NCI-H2196 treated with DMSO at 0.1 percent for 48 hours (cell line): ENCODE results near the gene C12orf75.
"Not testable (repeated sequence)": the region's sequence is repeated elsewhere in the genome, so short reads cannot be mapped to it uniquely, and the experiment has no call there.

Source experiments
- DNase-seq: peaks from one replicate; lab custom pipeline; 2025; ENCODE audit not compliant: unreplicated experiment; lab: John Stamatoyannopoulos, UW

The C12orf75 gene

DNA sequence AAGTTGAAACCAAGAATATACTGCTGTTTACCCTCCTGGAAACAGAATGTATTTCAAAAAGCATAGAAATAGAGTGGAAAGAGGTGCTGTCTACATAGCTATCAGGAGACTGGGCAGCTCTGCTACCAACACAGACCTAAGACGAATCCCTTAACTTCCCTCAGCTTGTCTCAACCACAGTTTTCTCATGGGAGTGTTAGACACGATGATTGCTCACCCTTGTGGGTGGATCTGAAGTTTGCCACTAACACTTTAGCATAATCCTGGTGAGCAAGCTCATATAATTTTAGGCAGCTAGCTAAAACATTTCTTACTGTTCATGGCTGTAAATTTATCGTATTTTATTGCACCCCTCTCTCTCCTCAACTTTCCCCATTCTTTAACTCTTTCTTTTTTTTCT lies 38.5 kb downstream of the C12orf75 start:
- no peak for DNase-seq

DNA sequence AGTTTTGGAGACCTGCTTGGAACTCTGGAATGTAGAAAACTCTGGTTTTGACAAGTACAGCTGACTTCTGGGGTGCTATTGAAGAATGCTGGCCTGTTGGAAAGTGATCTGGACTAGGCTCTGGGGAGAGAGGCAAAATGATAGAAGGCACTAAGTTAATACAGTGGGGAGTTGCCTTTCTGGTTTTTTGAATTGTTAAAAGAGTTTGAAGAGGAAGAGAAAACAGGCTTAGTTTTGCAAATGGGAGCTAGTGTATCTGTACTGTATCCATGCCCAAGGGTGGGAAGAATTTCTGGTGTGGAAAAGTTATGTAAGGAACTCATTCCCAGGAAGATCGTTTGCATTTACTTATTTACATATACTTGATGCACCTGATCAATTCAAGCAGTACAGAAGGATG lies 43.8 kb downstream of the C12orf75 start:
- DNase-seq, result no peak

DNA sequence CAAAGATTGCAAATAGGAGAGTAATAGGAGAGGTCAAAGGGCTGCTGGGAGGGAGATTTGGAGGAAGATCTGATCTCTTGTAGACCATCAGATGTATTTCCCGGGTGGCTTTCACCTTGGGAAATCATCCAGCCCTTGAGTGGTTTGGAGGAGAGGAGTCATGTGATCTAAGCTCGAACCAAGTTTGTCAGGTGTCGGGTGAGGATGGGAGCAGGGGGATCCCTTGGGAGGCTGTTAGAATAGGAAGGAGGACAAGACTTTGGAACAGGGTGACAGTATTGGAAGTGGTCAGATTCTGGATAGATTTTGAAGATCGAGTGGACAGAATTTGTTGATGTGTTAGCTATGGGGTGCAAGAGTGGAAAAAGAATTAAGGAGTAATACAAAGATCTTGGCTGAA lies 46.6 kb downstream of the C12orf75 start:
- DNase-seq, result no peak

DNA sequence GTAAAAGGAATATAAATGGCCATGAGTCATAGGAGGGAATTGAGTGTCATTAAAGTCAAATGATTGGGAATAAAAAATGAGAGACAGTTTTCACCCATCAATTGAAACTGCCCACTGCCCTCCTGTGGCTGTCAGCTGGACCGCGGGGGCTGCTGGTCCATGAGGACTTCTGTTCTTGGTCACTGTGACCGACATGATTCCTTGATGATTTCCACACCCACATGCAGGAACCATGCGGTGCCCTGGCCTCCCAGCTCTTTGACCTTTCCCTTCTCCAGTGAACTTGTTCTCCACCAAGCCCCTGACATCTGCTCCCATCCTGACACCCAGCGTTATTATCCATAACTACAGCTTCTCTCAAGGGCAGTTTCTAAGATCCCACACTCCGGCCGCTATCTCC lies 48.4 kb downstream of the C12orf75 start:
- DNase-seq, result no peak

DNA sequence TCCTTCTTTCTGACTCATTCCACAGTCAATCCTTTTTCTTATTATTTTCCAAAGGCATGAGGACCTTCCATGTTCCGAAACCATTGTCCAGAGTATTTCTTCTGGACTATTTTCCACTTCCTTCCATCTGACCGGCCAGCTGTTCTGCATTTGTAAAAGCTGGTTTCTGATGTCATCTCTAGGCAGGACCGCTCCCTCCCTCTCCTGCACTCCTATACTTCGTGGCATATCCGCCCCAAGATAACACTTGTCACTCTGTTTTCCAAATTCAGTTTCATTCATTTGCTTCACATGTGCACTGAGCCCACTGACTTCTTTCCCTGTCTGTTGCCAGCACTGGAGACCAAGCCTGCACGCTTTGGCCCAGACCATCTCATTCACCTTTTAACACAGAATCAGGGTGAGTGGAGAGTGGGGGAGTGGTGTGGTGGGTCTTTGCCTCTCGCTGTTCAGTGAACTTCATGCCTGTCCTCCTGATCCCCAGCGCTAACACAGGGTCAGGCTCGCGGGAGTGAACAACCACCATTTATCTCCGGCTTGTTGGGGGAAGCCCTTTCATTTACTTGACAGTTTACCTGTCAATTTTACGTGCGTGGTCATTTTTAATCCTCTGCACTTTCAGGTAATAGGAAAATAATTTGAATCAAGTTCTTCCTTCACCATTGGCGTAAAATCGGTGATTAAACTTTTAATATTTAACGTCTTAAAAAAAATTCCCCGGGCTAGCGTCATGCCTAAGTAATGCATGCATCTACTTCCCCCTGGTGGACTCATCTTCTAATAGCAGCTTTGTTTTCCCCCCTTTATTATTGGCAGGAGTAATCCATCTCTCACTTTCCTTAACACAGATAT lies 52.5 kb downstream of the C12orf75 start:
- peak; percentile 41 for DNase-seq

DNA sequence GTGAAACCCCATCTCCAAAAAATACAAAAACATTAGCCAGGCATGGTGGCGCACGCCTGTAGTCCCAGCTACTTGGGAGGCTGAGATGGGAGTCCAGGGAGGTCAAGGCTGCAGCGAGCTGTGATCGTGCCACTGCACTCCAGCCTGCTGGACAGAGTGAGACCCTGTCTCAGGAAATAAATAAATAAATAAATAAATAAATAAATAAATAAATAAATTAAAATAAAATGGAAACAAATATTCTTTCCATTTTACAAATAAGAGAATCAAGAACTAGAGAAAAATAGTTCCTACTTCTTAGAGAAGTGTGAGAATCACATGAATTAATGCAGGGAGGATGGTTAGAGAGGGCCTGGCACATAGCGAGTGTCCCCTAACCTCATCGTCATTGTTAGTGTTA lies 53.7 kb downstream of the C12orf75 start:
- no peak for DNase-seq

DNA sequence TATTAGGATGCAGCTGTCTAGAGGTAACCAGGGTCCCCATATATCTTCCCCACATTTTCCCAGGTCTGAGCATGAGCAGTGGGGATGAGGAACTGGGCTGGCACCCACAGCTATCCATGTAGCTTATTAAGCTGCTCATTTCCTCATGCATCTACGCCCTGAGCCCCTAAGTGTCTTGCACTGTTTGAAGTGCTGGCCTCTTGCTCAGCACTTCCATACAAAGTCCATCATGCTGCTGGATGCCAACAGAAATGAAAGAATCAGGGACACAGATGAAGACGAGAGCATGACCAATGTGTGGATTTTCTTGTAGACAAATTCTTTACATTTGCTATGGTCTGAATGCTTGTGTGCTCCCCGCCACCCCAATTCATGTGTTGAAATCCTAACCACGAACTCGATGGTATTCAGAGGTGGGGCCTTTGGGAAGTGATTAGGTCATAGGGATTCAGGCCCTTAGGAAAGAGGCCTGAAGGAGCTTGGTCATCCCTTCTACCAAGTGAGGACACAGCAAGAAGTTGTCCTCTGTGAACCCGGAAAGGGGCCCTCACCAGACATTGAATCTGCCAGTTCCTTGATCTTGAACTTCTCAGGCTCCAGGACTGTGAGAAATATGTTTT lies 54.5 kb downstream of the C12orf75 start:
- no peak for DNase-seq

DNA sequence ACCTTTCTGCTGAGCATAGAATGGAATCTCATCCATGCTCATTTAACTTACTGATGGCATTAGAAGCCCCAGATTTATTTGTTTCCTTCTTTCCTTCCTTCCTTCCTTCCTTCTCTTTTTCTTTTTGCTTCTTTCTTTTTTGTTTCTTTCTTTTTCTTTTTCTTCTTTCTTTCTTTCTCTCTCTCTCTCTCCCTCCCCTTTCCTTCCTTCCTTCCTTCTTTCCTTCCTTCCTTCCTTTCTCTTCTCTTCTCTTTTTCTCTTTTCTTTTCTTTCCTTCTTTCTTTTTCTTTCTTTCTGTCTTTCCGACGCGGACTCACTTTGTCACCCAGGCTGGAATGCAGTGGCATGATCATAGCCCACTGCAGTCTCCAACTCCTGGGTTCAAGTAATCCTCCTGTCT lies 55.9 kb downstream of the C12orf75 start:
- DNase-seq, result no peak

DNA sequence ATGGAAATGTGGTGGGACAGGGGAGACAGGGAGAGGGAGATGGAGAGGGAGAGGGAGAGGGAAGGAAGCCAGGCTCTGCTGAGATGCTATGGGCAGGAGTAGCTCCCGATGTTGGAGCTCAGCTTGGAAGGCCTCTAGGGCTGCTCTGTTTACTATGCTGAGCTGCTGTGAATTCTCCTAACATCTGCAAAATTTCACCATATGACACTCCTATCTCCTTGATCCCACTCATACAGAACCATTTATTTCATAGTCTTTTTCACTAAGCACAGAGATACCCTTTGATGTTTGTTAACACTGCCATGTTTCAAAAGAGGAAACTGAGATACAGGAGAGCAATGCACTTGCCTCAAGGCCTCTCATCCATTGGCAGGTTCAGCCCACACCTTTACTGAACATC lies 60.7 kb downstream of the C12orf75 start:
- no peak for DNase-seq

DNA sequence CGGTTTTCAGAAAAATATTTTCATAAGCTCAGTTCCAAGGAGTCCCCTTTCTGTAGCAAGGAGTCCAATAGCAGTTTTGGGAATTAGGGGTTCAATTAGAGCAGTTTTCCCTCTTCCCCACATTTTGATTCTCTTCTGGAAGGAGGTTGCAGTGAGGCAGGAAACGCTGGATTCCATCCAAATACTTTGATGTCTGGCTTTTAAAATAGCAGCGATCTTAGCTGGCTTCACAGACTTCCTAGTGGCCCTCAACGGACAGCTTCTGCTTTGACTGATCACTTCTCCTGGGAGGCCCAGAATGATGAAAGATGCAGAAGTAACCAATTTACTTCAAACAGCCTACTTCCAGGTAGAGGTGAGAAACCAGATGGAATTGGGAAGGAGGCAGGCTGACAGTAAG lies 63.1 kb downstream of the C12orf75 start:
- DNase-seq, result no peak

DNA sequence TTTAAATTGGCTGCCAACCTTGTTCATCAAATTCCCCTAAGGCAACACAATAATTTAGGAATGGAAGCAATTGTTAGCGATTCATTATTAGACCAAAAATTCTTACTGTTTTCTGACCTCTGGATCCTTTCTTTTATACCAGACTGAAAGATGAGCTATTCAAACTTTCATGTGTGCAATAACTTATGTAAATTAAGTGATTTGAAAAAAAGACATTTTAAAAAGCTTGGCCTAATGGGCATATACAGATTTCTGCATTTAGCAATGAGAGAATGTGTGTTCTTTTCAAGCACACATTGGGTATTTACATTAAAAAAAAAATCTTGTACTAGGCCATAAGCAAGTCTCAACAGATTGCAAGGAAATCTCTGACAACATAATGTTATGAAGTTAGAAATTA lies 65.5 kb downstream of the C12orf75 start:
- DNase-seq, result no peak

DNA sequence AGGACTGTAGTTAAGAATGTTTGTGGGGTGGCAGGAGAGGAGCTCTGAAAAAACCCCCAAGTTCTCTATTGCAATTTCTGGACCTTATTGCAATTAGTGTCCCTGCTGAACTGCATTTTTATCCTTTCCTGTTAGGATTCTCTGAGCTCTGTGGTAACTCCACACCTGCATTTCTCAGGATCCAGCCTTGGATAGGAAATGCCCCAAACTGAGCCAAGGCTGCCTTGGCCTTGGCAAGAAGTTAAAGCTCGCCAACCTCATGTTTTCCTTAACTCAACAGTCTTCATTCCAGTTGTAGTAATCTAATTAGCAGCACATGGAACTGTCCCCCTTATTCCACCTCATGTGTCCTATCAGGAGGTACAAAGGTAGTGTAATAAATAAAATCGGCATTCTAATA lies 66.5 kb downstream of the C12orf75 start:
- no peak for DNase-seq

DNA sequence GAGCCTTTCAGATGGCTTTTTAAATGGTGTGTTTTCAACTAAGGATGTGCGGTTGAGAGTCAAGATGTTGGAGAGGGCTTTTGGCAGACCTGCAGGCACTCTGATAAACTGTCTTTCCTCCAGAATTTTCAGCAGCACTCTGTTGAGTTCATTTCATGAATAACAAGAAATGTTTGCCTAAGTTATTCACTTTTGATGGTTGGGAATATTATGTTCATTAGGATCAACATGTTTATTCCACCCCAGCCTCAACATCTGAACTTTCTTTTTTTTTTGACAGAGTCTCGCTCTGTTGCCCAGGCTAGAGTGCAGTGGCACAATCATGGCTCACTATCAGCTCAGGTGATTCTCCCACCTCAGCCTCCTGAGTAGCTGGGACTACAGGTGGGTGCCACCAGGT lies 68.4 kb downstream of the C12orf75 start:
- DNase-seq, result no peak

DNA sequence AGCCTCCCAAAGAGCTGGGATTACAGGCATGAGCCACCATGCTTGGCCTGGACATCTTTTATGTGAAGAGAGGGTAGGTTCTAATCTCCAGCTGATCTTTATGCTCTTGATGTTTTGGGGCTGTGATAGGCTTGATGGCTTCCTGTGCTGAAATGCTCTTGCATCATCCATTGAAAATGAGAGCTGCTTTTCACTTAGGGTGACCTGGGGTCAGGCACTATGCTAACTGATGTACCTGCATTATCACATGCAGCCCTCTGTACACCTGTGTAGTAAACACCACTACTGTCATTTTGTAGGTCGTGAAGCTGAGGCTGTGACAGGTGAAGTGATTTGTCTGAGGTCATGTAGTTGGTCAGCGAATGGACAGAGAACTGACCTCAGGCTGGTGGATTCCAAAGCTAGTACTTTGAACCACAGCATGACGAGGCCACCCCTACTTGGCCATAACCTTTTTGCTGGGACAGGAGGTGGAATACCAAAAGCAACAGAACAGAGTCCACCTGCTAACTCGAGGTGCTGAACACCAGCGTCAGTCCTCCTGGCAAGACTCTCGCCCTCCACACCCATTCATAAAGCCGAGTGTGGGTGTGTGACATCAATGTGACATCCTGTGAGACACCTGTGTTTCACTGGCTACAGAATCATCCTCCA lies 69.1 kb downstream of the C12orf75 start:
- DNase-seq, result no peak

DNA sequence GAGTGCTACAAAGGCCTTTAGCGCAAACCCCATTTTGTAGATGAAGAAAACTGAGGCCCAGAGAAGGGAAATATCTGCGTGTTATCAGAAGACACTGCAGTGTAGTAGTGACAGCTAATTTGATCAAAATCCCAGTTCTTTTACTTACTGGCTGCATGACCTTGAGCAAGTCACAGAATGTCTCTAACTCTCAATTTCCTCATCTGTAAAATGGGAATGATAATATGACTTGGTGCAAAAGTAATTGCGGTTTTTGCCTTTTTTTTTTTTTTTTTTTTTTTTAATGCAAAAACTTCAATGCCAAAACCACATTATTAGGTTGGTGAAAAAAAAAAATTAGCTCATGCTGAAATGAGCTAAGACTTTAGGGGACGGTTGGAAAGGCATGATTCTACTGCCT lies 69.7 kb downstream of the C12orf75 start:
- no peak for DNase-seq

DNA sequence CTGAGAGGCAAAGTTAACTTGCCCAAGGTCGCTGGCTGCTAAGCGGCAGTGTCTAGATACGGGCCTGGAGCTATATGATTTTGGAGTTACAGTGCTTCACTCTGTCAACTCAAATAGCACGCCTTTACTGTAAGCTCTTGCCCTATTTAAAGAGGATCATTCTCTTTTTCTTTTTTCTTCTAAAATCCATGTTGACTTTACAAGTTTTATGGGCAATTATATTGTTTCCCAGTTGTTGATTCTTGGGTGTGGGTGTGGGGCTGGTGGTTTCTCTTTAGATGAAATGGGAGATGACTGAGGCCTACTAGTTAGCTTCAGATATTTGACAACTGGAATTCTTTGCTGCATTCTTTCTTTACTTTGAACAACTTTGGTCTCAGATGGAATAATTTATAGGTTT lies 70.7 kb downstream of the C12orf75 start:
- DNase-seq, result no peak

DNA sequence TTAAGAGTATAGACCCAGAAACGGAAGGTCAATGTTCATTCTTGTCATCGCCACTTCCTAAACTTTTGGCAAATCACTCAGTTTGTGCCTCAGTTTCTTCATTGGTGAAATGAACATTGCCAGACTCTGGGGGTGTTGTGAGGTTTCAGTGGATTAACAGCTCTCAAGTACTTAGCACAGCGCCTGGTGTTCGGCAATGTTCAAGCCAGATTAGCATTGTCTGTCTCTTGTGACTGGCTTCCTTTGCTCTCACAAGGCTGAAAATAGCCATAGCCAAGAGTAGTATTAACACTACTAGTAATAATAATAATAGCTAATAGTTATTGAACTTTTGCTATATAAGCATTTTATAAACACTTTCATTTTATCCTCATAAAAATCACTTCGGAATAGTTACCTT lies 71.9 kb downstream of the C12orf75 start:
- no peak for DNase-seq

DNA sequence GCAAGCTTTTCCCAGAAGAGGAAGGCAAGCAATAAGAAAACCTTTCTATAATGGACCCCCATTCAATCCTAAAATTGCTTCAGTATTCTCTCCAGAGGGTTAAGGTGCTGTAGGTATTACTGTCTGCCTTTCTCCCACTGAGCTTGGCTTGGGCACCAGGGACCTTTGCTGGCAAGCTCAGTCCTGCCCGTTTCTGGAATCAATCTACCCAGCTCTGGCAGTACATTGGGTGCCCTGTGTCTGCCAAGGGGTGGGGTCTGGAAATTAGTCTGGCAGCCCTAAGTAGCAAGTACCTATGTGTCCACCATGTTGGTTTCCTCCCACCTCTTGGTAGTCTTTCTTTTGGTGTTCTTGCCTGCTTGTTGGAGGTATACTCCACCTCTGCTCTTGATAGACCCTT lies 72.6 kb downstream of the C12orf75 start:
- DNase-seq, result no peak

DNA sequence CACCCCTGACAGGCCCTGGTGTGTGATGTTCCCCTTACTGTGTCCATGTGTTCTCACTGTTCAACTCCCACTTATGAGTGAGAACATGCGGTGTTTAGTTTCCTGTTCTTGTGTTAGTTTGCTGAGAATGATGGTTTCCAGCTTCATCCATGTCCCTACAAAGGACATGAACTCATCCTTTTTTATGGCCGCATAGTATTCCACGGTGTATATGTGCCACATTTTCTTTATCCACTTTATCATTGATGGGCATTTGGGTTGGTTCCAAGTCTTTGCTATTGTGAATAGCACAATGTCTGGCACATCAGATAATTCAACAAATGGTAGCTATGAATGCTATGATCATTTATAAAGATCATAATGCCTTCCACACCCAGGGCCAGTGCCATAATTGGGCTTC lies 73.6 kb downstream of the C12orf75 start:
- DNase-seq, result not testable (repeated sequence)

DNA sequence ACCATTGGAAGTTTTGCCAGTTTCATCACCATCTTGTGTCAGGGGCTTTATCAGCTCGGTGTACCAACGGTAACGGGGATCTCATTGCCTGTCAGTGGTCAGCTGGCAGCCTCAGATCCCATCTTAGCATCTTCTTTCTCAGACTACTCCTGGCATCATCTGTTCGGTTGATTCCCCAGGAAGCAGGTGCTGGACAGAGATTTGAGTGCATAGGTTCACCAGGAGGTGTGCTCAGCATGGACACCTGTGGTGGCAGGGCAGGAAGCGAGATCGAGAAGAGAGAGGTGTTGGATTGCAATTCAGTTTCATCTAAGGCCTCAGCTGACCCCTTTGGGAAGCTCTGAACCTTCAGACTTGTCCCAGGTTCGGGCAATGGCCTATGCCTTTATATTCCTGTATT lies 76.0 kb downstream of the C12orf75 start:
- DNase-seq, result no peak

DNA sequence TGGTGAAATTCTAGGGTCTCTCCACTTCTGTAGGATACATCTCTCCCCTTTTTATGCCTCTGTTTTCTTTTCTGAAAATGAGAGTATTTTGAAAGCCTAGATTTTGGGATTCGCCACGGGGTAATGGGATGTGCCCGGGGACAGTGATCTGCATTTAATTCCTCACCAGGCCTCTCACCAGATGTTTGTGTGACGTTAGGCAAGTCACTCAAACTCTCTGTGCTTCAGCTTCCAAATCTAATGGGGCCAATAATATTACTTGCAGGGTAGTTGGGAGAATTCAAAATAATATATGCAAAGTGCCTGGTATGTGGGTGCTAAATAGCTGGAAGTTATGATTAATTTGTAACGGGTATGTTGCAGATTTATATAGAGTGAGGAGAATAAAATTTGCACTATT lies 78.8 kb downstream of the C12orf75 start:
- DNase-seq, result no peak

DNA sequence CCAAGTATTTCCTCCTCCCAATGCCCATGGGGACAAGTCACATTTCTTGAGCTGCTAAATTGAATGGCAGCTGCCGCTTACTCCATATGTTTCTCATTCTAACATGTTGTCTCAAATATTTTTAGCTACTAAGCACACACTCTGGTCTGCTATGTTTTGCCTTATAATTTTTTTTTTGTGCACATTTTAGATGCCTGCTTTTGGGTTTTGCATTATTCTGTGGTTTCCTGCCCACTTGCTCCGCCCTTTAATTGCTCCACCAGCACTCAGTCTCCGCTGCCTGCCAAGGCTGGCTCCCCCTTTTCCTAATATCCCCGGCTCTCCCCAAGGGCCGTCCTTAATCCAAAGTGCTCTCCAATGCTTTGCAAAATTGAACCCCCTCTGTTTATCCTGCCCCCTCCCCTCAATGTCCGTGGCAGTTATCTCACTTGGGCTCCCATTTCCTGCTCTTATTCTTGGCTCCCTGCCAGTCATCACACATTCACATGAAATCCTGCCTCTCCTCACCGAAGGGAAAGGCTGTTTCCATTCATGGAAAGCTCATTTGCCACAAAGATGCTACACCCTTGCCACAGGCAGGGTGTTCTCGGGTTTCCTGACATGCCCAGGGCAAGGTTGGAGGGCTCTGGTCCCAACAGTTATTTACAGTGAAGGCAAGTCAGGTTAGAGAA lies 79.4 kb downstream of the C12orf75 start:
- peak; percentile 70 for DNase-seq
